Erythroblast (primary cell): ENCODE measurements around the gene C1orf174.

Experiments used
- GATA1 ChIP-seq: IDR thresholded peaks from 2 replicates; pipeline ENCODE4 v1.6.1; 2011; ENCODE audit warnings: low read depth, mild to moderate bottlenecking, control low read depth, low read length, moderate library complexity
- POLR2A ChIP-seq: IDR thresholded peaks from 2 replicates; pipeline ENCODE4 v1.6.1; 2011; ENCODE audit warnings: mild to moderate bottlenecking, low read length

- TF ChIP-seq POLR2A (no peak), GATA1 (no peak)
Measured at GRCh38 chr1:3863231-3863935, 36.7 kb downstream of the C1orf174 start.
